ENCODE measurements around the gene HOXD9. TPM values are rescaled to one million over a fixed set of nuclear protein-coding genes. Genes with fewer than 3 reads are reported as not detected.

Gene HOXD9
- polyA plus RNA-seq, 1 donor (not counting 4 experiments of a cell fraction or from before 2014, with no cell fraction given) = not detected

DNA sequence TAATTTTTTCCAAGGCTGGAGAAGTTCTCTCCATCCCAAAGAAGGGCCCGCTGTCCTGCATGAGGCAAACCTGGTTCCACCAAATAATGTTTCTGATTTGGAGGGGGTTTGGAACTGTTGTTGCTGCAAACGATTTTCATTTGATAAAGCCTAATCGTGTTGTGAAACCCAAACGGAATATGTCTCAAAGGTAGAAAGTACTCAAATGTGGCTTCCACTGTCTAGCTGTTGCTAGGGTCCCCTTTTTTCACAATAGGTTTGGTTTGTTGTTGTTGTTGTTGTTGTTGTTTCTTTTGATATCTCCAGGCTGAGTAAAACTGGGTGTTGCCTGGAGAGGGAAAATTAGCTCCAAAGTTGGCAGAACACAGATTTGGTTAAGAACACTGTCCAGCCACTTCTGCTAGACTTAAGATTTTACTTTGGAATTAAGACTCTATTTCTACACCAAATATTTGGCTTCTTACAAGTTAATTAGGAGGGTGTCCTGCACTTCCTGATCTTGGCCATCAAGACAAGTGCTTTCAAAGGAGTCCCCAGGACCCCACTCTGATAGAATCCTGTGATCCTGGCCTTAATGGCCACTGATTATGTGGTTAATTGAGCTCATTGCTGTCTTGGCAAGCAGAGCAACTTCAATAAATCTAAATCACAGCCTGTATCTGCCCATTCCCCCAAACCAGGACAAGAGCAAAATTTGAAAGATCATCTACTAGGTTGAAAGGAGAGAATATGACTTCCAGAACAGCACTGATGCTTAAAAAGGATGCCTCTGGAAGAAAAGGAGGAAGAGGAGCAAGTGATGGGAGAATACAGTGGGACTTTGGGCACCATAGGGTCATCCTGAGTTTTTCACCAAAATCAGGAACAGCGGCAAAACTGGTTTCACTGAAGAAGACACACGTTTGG is 33.3 kb upstream of the HOXD9 start:
- FAIRE-seq = no peak

DNA sequence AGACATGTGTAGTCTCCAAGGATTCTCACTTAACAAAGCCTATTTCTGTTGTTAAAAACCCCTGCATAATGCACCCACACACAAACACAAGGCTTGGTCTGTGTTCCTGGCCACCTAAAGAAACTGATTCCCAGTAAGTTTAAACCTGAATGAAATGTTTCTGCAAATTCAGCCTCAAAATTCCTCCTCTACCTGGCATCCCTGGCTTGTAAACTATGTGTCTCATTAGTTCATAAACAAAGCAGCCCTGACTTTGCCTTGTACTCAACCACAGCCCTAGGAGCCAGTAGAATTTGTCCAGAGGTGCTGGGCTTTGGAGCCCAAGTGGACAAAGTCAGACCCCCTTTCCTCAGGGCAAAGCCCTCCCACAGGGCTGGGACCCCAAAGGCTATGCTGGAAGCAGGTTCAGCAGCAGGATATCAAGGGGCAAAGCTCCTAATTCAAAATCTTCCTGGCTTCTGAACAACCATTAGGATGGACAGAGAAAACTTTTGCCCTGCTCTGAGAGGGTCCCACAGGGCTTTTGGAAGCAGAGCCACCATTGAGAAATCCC is 32.6 kb upstream of the HOXD9 start:
- Histone ChIP-seq H3K27me3 (ENCODE audit: control insufficient read depth, extremely low read depth, insufficient read depth, low read length) (peaks cover 100% of the 10 kb centered on the region), H3K9me3 (ENCODE audit: control insufficient read depth, low read depth, low read length) (peaks cover 2% of the 10 kb centered on the region), H2AFZ (ENCODE audit: control insufficient read depth, low read length) (no peak overlapping the region), H3K79me2 (ENCODE audit: control insufficient read depth, insufficient read depth, low read length) (no peaks in the 10 kb centered on the region), H3K4me2 (ENCODE audit: control insufficient read depth, extremely low read depth, insufficient read depth, low read depth, low read length) (no peak overlapping the region), H3K9me1 (ENCODE audit: control insufficient read depth, extremely low read depth, insufficient read depth, low read length) (no peaks in the 10 kb centered on the region), H3K9ac (ENCODE audit: control insufficient read depth, extremely low read depth, insufficient read depth, low read length) (no peak overlapping the region), H4K20me1 (ENCODE audit: control insufficient read depth, extremely low read depth, insufficient read depth, low read length) (peaks cover 3% of the 10 kb centered on the region), H3K4me3 (ENCODE audit: control insufficient read depth in 2 of 3, extremely low read depth in 1 of 3, insufficient read depth in 2 of 3, low read depth in 1 of 3, low read length in 3 of 3) (no peak overlapping the region), H3K27ac (ENCODE audit: control insufficient read depth, insufficient read depth, low read length) (no peak overlapping the region), H3K4me1 (ENCODE audit: control insufficient read depth, extremely low read depth, insufficient read depth, low read length) (no peaks in the 10 kb centered on the region), H3K36me3 (ENCODE audit: control insufficient read depth in 2 of 2, extremely low read depth in 1 of 2, insufficient read depth in 2 of 2, low read length in 2 of 2) (no peaks in the 10 kb centered on the region)
- DNase-seq (ENCODE audit: low read depth, low spot score) (no peak), FAIRE-seq (no peak)
- TF ChIP-seq, protein P1, sequence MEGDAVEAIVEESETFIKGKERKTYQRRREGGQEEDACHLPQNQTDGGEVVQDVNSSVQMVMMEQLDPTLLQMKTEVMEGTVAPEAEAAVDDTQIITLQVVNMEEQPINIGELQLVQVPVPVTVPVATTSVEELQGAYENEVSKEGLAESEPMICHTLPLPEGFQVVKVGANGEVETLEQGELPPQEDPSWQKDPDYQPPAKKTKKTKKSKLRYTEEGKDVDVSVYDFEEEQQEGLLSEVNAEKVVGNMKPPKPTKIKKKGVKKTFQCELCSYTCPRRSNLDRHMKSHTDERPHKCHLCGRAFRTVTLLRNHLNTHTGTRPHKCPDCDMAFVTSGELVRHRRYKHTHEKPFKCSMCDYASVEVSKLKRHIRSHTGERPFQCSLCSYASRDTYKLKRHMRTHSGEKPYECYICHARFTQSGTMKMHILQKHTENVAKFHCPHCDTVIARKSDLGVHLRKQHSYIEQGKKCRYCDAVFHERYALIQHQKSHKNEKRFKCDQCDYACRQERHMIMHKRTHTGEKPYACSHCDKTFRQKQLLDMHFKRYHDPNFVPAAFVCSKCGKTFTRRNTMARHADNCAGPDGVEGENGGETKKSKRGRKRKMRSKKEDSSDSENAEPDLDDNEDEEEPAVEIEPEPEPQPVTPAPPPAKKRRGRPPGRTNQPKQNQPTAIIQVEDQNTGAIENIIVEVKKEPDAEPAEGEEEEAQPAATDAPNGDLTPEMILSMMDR (optimal IDR thresholded peaks at IDR 0.05 in 1 of 3, IDR thresholded peaks at IDR 0.05 in 1 of 3, conservative IDR thresholded peaks at IDR 0.05 in 1 of 3; ENCODE audit: extremely low read depth in 1 of 3, insufficient read depth in 2 of 3, low read length in 3 of 3) = no peak
- peak; percentile 68 for TF ChIP-seq EZH2 (IDR thresholded peaks at IDR 0.05; ENCODE audit: low read length)
- dilution Hi-C loops (cut with MboI; ENCODE audit: extremely low pct_ligation_motif_present, low sequenced_read_pairs) = no loop called here

More for the DNA sequence above, 33.3 kb upstream of the HOXD9 start:
- Histone ChIP-seq H3K27ac (ENCODE audit: control insufficient read depth, insufficient read depth, low read length) (no peak overlapping the region), H3K4me2 (ENCODE audit: control insufficient read depth, extremely low read depth, insufficient read depth, low read depth, low read length) (no peak overlapping the region), H3K79me2 (ENCODE audit: control insufficient read depth, insufficient read depth, low read length) (no peaks in the 10 kb centered on the region), H3K4me3 (ENCODE audit: control insufficient read depth in 2 of 3, extremely low read depth in 1 of 3, insufficient read depth in 2 of 3, low read depth in 1 of 3, low read length in 3 of 3) (no peak overlapping the region), H4K20me1 (ENCODE audit: control insufficient read depth, extremely low read depth, insufficient read depth, low read length) (peaks cover 3% of the 10 kb centered on the region), H3K4me1 (ENCODE audit: control insufficient read depth, extremely low read depth, insufficient read depth, low read length) (no peaks in the 10 kb centered on the region), H3K36me3 (ENCODE audit: control insufficient read depth in 2 of 2, extremely low read depth in 1 of 2, insufficient read depth in 2 of 2, low read length in 2 of 2) (no peaks in the 10 kb centered on the region), H3K9ac (ENCODE audit: control insufficient read depth, extremely low read depth, insufficient read depth, low read length) (no peak overlapping the region), H3K9me1 (ENCODE audit: control insufficient read depth, extremely low read depth, insufficient read depth, low read length) (no peaks in the 10 kb centered on the region), H3K27me3 (ENCODE audit: control insufficient read depth, extremely low read depth, insufficient read depth, low read length) (peaks cover 100% of the 10 kb centered on the region), H2AFZ (ENCODE audit: control insufficient read depth, low read length) (no peak overlapping the region), H3K9me3 (ENCODE audit: control insufficient read depth, low read depth, low read length) (peaks cover 2% of the 10 kb centered on the region)
- DNase-seq (ENCODE audit: low read depth, low spot score) = no peak
- dilution Hi-C loops (cut with MboI; ENCODE audit: extremely low pct_ligation_motif_present, low sequenced_read_pairs) = no loop called here
- TF ChIP-seq, protein P1 (optimal IDR thresholded peaks at IDR 0.05 in 1 of 3, IDR thresholded peaks at IDR 0.05 in 1 of 3, conservative IDR thresholded peaks at IDR 0.05 in 1 of 3; ENCODE audit: extremely low read depth in 1 of 3, insufficient read depth in 2 of 3, low read length in 3 of 3) = no peak
- no peak for TF ChIP-seq EZH2 (IDR thresholded peaks at IDR 0.05; ENCODE audit: low read length)
